WI38 (cell line): ENCODE measurements around the gene CXCL1.

ENCODE experiments used
- H3K4me3 ChIP-seq: 2 replicates; pipeline ENCODE4 v1.5.1; 2011; ENCODE audit warnings: low read depth, mild to moderate bottlenecking, control low read depth, low read length
- TF ChIP-seq, protein P1 (sequence below): IDR thresholded peaks from 2 replicates; pipeline ENCODE4 v1.5.1; 2012; ENCODE audit warnings: low read depth, mild to moderate bottlenecking, control low read depth, low read length

Gene CXCL1

DNA sequence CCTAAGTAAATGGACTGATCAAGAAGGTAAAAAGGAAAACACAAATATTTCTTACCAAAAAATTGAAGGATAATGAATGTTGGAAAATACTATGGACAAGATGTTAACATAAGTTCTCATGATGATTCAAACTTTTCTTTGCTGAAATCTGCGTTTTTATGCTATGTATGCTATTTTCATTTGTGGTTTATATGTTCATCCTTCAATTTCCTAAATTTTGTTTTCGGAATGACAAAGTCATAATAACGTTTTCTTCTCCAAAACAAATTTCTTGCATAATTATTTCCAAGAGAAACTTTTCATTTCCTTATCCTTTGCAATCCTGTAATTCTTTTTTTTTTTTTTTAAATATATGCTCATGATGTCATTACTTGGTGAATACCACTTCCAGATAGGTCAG lies 8.3 kb upstream of the CXCL1 start:
- no peak overlapping the region for H3K4me3 ChIP-seq
- TF ChIP-seq, protein P1, sequence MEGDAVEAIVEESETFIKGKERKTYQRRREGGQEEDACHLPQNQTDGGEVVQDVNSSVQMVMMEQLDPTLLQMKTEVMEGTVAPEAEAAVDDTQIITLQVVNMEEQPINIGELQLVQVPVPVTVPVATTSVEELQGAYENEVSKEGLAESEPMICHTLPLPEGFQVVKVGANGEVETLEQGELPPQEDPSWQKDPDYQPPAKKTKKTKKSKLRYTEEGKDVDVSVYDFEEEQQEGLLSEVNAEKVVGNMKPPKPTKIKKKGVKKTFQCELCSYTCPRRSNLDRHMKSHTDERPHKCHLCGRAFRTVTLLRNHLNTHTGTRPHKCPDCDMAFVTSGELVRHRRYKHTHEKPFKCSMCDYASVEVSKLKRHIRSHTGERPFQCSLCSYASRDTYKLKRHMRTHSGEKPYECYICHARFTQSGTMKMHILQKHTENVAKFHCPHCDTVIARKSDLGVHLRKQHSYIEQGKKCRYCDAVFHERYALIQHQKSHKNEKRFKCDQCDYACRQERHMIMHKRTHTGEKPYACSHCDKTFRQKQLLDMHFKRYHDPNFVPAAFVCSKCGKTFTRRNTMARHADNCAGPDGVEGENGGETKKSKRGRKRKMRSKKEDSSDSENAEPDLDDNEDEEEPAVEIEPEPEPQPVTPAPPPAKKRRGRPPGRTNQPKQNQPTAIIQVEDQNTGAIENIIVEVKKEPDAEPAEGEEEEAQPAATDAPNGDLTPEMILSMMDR, result no peak

DNA sequence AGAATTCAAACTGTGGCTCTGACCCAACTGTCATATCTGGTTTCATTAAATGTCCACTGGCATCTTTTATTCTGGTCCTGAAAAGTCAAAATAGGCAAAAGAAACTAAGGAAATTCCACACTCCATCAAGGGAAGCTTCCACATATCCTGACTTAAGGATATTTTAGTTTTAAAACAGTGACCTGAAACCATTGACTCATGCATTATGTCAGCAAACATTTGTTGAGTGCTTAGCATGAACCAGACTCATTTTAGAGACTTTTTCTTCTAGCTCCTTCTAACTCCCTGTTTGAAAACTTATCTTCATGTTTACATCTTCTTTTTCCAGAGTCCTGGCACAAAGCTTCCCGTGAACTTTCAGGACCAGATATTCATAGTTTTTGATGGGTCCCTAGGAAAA lies 6.9 kb upstream of the CXCL1 start:
- no peak overlapping the region for H3K4me3 ChIP-seq
- TF ChIP-seq, protein P1, result no peak

DNA sequence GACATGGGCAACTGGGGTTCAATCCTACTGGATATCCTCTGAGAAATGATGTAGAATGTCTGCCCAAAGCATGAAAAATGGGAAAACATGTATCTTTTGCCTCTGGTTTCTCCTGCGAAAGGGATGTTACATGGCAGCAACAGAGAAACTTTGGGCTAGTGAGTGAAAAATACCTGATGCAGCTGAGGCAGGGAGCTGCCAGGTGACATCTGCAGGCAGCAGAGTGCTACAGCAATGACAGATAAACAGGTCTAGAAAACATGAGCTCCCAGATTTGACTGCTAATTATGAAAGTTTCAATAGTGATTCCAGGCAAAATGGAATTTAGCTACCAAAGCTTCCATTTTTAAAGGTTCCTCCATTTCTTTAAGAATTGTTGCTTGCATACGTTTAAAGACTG lies 4.8 kb upstream of the CXCL1 start:
- no peak overlapping the region for H3K4me3 ChIP-seq
- TF ChIP-seq, protein P1, result no peak

DNA sequence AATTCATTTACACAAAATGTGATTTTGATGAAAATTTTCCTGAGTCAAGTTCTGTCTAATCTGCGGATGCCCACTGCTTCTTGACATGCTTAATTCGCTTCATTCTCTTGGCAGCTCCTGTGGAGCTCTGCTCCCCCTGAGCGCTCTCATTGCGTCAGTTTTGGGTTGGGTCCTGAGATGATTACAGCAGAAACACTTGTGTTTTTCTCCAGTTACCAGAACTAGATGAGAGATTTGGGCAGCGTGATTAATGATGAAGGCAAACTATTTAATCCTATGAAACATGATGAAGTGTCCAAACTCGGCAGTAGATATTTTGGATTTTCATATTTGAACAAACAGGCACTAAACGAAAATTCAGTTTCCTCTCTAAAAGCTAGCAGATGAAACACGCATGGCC lies 4.2 kb upstream of the CXCL1 start:
- TF ChIP-seq, protein P1, result no peak
- no peak overlapping the region for H3K4me3 ChIP-seq

DNA sequence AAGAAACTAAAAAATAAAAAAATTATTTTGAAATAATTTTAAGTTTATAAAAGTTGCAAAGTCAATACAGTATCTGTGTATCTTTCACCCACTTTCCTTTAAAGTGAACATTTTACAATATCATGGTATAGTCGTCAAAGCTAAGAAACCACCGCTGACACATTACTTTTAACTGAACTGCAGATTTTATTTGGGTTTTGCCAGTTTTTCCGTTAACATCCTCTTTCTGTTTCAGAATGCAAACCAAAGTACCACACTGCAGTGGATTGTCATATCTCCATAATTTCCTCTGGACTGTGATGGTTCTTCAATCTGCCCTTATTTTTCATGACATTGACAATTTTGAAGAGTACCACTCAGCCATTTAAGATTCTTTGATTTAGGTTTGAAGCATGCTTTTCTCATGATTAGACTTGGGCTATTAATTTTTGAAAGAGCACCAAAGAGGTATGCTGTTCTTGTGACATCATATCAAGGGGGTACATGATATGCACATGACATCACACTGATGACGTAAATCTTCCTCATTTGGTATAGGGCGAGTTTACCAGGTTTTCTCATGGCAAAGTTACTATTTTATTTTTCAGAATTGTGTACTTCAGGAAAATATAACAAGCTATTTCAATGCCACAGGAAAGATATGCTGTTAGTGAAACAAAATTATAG lies 3.6 kb upstream of the CXCL1 start:
- no peak overlapping the region for H3K4me3 ChIP-seq
- TF ChIP-seq, protein P1, result no peak

DNA sequence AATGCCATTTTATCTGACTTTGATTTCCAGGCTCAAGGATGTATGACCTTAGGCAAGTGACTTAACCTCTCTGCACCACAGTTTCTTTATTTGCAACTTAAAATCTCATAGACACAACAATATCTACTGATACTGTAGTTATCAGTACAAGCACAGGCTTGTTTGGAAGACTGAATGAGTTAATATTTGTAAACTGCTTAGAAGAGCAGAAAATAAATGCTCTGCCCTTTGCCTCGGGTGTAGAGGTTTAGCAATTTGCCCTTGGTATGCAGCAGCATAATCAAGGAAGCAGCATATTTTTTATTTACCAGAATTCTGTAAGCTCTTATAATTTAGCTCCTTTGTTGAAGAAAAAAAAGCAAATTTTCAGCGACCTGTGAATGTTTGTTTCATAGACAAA lies 2.9 kb upstream of the CXCL1 start:
- TF ChIP-seq, protein P1, result no peak
- no peak overlapping the region for H3K4me3 ChIP-seq

DNA sequence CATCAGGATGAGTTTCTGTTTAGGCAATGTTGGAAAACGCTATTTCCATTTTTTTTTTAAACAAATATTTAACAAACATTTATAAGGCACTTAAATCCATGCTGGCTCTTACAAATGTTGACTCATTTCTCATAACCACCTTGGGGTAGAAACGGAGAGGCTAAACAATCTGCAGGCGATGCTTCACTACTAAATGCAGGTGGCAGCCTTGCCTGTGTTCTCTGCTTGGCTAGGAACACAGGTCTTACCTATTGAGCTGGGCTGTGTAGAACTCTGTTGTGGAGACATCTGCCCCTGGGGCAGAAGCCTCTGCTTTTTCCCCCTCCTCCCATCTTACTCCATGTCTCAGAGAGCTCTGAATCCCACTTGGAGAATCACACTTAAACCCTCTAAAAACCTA lies 1.4 kb upstream of the CXCL1 start:
- no peak overlapping the region for H3K4me3 ChIP-seq
- TF ChIP-seq, protein P1, result no peak
